GM23248 (cell line): ENCODE results near the gene DENND6B.

ENCODE experiments used
- EZH2 ChIP-seq: fragments of 200-600 bp; sonication (generic); IDR thresholded peaks from 2 replicates; pipeline ENCODE4 v1.6.1; 2018; ENCODE audit warnings: antibody characterized with exemption, mild to moderate bottlenecking; ENCODE audit not compliant: insufficient read depth, poor library complexity, severe bottlenecking
- EZH2phosphoT487 ChIP-seq: fragments of 200-600 bp; sonication (generic); IDR thresholded peaks from 2 replicates; pipeline ENCODE4 v1.6.1; 2018; ENCODE audit warnings: antibody characterized with exemption, moderate library complexity, mild to moderate bottlenecking, low read depth; ENCODE audit not compliant: insufficient read depth

GRCh38 chr22:50267591-50268390, 59.0 kb downstream of the DENND6B start:
- TF ChIP-seq EZH2, result no peak
- no peak for TF ChIP-seq EZH2phosphoT487
